ENCODE results near the gene AAK1.

The AAK1 gene

DNA sequence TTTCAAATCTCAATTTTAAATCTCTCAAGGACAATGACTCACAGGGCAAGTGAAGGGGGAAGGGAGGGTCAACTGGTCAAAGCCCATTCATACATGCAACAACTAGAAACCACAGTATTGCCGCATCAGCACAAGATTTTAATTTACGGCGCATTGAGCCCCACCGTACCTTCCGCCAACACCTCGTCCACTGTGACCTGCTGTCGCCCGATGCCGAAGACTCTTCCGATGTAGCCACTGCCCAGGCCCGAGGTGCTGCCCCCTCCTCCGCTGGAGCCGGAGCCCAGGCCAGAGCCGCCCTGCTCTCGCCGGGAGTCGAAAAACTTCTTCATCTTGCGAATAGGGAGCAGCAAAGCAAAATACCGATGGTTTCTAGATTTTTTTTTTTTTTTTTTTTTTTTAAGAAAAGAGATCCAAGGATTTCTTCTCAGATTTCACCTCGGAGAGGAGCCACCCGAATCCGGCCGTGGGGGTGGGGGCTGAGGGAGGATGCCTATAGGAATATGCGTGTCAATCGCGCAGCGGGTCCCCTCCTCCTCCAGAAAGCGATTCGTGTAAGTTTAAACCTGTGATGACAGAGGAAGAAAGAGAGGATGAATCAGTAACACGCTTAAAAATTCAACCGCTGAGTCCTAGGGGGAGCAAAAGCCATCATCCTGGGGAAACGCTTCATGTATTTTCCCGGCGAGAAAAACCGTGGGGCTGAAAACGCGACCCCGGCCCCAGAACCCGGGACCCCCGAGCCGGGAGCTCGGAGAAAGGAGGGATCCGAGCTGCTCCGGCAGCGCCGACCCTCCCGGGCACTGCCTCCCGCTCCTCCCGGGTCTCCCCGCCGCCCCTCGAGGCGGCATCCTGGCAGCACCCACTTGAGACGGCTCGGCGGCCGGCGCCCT, 584 bp downstream of the AAK1 start:
- TF ChIP-seq, protein P1, sequence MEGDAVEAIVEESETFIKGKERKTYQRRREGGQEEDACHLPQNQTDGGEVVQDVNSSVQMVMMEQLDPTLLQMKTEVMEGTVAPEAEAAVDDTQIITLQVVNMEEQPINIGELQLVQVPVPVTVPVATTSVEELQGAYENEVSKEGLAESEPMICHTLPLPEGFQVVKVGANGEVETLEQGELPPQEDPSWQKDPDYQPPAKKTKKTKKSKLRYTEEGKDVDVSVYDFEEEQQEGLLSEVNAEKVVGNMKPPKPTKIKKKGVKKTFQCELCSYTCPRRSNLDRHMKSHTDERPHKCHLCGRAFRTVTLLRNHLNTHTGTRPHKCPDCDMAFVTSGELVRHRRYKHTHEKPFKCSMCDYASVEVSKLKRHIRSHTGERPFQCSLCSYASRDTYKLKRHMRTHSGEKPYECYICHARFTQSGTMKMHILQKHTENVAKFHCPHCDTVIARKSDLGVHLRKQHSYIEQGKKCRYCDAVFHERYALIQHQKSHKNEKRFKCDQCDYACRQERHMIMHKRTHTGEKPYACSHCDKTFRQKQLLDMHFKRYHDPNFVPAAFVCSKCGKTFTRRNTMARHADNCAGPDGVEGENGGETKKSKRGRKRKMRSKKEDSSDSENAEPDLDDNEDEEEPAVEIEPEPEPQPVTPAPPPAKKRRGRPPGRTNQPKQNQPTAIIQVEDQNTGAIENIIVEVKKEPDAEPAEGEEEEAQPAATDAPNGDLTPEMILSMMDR (IDR thresholded peaks at IDR 0.05; ENCODE audit: low read depth, low read length): no peak
- DNase-seq (ENCODE audit: extremely low read depth, low read depth): peak; percentile 70

DNA sequence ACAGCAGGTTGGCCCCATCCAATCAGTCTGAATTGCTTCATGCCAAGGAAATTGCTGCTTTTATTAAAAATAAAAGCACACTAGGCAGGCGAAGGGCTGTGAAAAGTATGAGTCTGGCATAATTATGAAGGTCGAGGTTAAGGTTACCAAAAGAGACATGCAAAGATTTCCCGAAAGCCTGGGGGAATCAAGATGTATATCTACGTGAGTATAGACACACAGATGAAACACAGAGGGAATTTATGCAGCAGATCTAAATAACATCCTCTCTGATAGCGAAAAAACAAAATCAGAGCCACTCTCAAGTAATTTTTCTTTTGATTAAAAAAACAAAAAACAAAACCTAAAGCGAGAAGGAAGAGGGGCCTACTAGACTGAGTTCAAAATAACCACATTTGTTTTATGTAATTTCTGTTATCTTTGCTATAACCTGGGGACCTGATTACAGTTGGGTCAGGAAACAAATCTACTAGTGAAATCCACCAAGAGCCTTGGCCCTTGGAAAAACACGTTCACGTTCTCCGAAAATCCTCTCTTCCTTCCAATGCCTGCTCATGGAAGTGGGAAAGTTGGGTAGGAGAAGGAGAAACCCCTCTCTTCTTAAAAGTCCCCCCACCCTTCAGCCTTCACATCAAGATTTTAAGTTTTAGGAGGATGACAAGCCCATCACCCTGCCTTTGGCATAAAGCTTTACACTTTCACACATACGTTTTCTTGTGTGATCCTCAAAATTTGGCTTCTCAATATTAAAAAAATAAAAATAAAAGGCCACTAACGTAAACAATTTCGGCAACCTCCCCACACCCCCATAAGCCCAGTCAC, 1.4 kb downstream of the AAK1 start:
- no peak for DNase-seq (ENCODE audit: extremely low read depth, low read depth)
- TF ChIP-seq, protein P1 (IDR thresholded peaks at IDR 0.05; ENCODE audit: low read depth, low read length): no peak

DNA sequence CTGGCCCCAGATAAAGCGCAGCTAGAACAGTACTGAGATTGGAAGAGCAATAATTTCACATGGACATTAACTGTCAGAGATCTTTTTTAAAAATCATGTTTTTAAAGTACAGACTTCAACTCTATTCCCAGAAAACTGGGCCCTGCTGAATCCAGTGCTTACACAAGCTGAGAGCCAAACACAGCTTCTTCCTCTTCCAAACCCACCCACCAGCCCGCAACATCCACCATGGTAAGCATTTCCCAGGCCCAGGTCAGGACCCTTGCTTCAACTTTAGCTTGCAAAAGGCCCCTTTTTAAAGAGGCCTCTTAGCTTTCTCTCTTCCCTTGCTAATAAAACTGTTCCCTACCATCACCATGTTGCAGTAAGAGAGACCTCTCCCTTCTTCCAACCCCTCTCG, 2.1 kb downstream of the AAK1 start:
- DNase-seq (ENCODE audit: extremely low read depth, low read depth): no peak
- TF ChIP-seq, protein P1 (IDR thresholded peaks at IDR 0.05; ENCODE audit: low read depth, low read length): no peak

DNA sequence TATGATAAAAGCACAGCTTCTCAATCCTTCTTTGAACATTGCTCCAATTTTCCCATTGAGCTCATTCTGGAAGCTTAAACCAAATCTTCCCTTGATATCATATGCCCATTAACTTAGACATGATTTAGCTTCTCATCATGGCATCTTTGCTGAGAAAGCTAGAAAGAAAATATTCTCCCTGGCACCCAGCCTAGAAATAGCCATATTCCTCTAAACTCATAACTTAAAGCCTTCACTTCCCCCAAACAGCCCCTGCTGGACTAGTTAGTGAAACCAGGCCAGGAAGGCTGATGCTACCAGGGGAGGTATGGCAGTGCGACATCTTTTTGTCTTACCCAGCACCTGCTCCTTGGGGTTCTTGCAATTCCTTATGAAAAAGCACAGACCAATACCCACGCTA, 4.3 kb downstream of the AAK1 start:
- TF ChIP-seq, protein P1 (IDR thresholded peaks at IDR 0.05; ENCODE audit: low read depth, low read length): no peak
- DNase-seq (ENCODE audit: extremely low read depth, low read depth): no peak

DNA sequence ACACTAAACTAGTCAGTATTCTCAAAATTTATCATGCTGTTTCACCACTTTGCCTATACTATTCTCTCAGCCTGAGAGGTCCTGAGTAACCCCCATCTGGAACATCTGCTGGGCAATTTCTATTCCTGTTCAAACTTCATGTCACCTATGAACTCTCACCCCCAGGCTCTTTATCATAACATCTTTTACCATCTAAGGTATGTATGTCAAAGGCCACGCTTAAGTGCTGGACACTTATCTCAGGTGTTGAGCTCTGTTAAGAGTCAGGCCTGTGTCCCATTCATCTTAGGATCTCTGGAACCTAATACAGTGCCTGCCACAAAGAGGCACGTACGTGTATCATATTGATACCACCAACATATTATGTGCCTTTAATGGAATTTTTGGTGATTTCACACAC, 4.9 kb downstream of the AAK1 start:
- no peak for DNase-seq (ENCODE audit: extremely low read depth, low read depth)
- TF ChIP-seq, protein P1 (IDR thresholded peaks at IDR 0.05; ENCODE audit: low read depth, low read length): no peak

DNA sequence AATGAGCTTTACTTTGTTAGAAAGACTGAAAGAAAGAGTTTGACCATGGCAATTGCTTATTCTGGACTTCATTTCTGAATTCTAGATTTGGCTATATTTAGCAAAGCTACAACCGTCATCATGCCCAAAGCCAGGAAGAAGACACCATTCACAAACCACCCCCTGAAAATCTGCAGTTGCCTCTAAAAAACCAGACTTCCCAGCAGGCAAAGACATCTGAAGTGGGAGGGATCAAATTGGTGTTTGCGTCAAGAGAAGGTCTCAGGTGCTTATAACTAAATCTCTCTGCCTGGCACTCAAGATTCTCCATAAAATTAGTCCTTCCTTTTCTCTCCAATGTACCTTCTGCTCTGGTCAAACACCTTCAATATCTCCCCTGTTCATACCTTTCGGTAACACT, 5.6 kb downstream of the AAK1 start:
- no peak for DNase-seq (ENCODE audit: extremely low read depth, low read depth)
- TF ChIP-seq, protein P1 (IDR thresholded peaks at IDR 0.05; ENCODE audit: low read depth, low read length): no peak

DNA sequence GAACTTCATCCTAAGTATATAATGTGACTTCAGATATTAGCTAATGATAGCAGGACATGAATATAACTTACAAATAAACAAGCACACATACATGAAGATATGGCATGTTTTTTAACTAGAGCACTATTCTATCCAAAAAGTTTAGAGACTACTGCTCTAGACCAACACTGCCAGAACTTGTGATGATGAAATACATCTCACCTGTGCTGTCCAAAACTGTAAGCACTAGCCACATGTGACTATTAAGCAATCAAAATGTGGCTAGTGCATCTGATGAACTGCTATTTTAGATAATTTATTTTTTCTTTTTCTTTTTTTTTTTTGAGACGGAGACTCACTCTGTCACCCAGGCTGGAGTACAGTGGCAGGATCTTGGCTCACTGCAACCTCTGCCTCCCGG, 7.1 kb downstream of the AAK1 start:
- TF ChIP-seq, protein P1 (IDR thresholded peaks at IDR 0.05; ENCODE audit: low read depth, low read length): no peak

More for the DNA sequence above, 7.1 kb downstream of the AAK1 start:
- no peak for DNase-seq (ENCODE audit: extremely low read depth, low read depth)
